ENCODE results near the gene RGPD3. TPM values are rescaled to one million over a fixed set of nuclear protein-coding genes. Genes with fewer than 3 reads are reported as not detected.

Gene RGPD3
- 0.33 and 0.38 TPM in 2 replicates for total RNA-seq

GRCh38 chr2:106468107-106468506, at the start of gene RGPD3:
Gene RGPD3 (minus strand): TSS chr2:106468413. CDS start chr2:106468288, 125 bp downstream.

GRCh38 chr2:106486551-106487385, 18.6 kb upstream of the RGPD3 start, which contains the start of gene CD8B2:
Gene CD8B2 (plus strand): TSS chr2:106487364. CDS start chr2:106487427, 63 bp downstream.

Other genes with a start within 250 kb of the RGPD3 start
- not detected in 2 replicates for gene CD8B2, start 19.0 kb upstream of the RGPD3 start, total RNA-seq

Measured in vein endothelial cell (primary cell).